CD4-positive, CD25-positive, alpha-beta regulatory T cell (primary cell): ENCODE results near the gene MARVELD1. TPM values are rescaled to one million over a fixed set of nuclear protein-coding genes. Genes with fewer than 3 reads are reported as not detected.
"Not testable (repeated sequence)": the region's sequence is repeated elsewhere in the genome, so short reads cannot be mapped to it uniquely, and the experiment has no call there.

Experiments
- ATAC-seq, 2 donors: fragments of 150-1000 bp; cut with Tn5 transposase; one replicate each; pipeline ENCODE4 v1.10.0; 2021; ENCODE audit warnings: low read depth in 2 of 2, moderate number of reproducible peaks in 2 of 2, moderate library complexity in 1 of 2
- DNase-seq, 3 donors: peaks; one replicate each; pipeline versions ENCODE4 v3.0.0 to v3.0.0-alpha.2; 2012 to 2022; ENCODE audit warnings: mixed read lengths in 1 of 3
- H3K27ac ChIP-seq: one replicate; pipeline ENCODE4 v1.7.0; 2013; ENCODE audit warnings: mild to moderate bottlenecking, low read length; ENCODE audit not compliant: insufficient read depth, poor library complexity, severe bottlenecking
- H3K27me3 ChIP-seq: one replicate; pipeline ENCODE4 v1.7.0; 2013; ENCODE audit warnings: low read length; ENCODE audit not compliant: control insufficient read depth, insufficient read depth
- H3K36me3 ChIP-seq: one replicate; pipeline ENCODE4 v1.7.0; 2013; ENCODE audit warnings: mild to moderate bottlenecking, low read length, moderate library complexity; ENCODE audit not compliant: control insufficient read depth, insufficient read depth
- H3K4me1 ChIP-seq: 2 replicates; pipeline ENCODE4 v1.7.0; 2013; ENCODE audit warnings: mild to moderate bottlenecking, low read length; ENCODE audit not compliant: insufficient read depth, control insufficient read depth, poor library complexity, severe bottlenecking
- H3K4me3 ChIP-seq: one replicate; pipeline ENCODE4 v1.7.0; 2013; ENCODE audit warnings: low read depth, mild to moderate bottlenecking, low read length, moderate library complexity
- H3K9me3 ChIP-seq, 2 experiments: 1 replicate in 1 of 2; 2 replicates in 1 of 2; pipeline ENCODE4 v1.7.0; 2013; ENCODE audit warnings: low read length in 2 of 2, mild to moderate bottlenecking in 1 of 2, moderate library complexity in 1 of 2; ENCODE audit not compliant: control insufficient read depth in 2 of 2
- H3K27ac Mint-ChIP-seq, 3 donors: one replicate each; pipeline ENCODE4 v1.8.0; 2020 to 2022; ENCODE audit warnings: mild to moderate bottlenecking in 3 of 3, mixed read lengths in 3 of 3, moderate library complexity in 2 of 3
- H3K27me3 Mint-ChIP-seq: one replicate; pipeline ENCODE4 v1.8.0; 2022; ENCODE audit warnings: mild to moderate bottlenecking, mixed read lengths
- H3K36me3 Mint-ChIP-seq: one replicate; pipeline ENCODE4 v1.8.0; 2020; ENCODE audit warnings: mixed read lengths
- H3K4me1 Mint-ChIP-seq, 4 donors: one replicate each; pipeline ENCODE4 v1.8.0; 2020 to 2022; ENCODE audit warnings: mixed read lengths in 4 of 4, mild to moderate bottlenecking in 1 of 4
- H3K4me3 Mint-ChIP-seq, 4 donors: one replicate each; pipeline ENCODE4 v1.8.0; 2020 to 2022; ENCODE audit warnings: mild to moderate bottlenecking in 4 of 4, mixed read lengths in 4 of 4, moderate library complexity in 3 of 4
- H3K9me3 Mint-ChIP-seq, 7 donors: one replicate each; pipeline ENCODE4 v1.8.0; 2020 to 2022; ENCODE audit warnings: mixed read lengths in 7 of 7, mild to moderate bottlenecking in 3 of 7, moderate library complexity in 2 of 7
- polyA plus RNA-seq, 4 donors: library from polyadenylated mRNA; unstranded; fragments of 300-500 nt; fragmentation: Illumina TruSeq; gene quantifications; one replicate each; pipeline ENCODE4 v1.2.3, GENCODE V29; 2021
- total RNA-seq: library from RNA; stranded (reverse); gene quantifications from one replicate; pipeline ENCODE4 v1.2.3, GENCODE V29; 2022

Gene MARVELD1
- total and polyA plus RNA-seq, 5 donors from 2014 or later, result 0.62 TPM; not detected in 4

DNA sequence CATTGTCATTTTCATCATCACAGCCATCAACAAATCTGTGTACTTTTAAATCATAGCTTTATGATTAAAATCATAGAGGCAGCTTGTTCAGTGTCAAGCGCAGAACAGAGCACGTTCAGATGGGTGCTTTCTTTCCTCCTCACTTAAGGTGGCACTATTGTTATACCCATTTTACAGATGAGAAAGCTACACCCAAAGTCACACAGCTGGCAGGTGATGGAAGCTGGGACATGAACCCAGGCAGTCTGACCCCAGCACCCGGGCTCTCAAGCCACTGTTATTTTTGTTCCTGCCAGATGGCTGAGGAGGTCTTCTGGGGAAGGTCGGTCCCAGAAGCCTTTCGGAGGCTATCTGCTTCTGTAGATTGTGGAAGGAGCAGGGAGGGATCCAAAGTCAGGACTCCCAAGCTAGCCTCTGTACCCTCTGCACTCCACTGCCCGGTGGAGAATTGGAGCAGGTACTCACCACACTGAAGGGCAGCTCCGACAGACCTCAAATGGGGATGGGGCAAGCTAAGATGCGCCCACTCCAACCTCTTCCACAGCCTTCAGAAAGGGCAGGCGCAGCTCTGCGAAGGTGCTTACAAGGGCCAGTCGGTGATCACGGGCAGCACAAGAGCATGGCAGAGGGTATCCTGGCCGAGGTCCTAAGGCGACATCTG is 27.1 kb upstream of the MARVELD1 start:
- Histone ChIP-seq H3K4me1 (peaks cover 16% of the 10 kb centered on the region), H3K9me3 (no peaks in the 10 kb centered on the region), H3K36me3 (no peaks in the 10 kb centered on the region), H3K27me3 (no peaks in the 10 kb centered on the region), H3K27ac (peak overlapping the region; percentile 70), H3K4me3 (peak overlapping the region; percentile 78)
- Mint-ChIP-seq H3K9me3 (no peaks in the 10 kb centered on the region), H3K27ac (peak overlapping the region in 2 of 3 donors; percentile 87 to 92), H3K4me3 (peak overlapping the region; percentile 88 to 97 (median 91)), H3K4me1 (peaks cover 6 to 31% (median 15%) of the 10 kb centered on the region in 4 donors), H3K36me3 (no peaks in the 10 kb centered on the region), H3K27me3 (peaks cover 4% of the 10 kb centered on the region)
- peak; percentile 3 to 6 for ATAC-seq
- peak in 2 of 3 donors; percentile 31 to 52 for DNase-seq

DNA sequence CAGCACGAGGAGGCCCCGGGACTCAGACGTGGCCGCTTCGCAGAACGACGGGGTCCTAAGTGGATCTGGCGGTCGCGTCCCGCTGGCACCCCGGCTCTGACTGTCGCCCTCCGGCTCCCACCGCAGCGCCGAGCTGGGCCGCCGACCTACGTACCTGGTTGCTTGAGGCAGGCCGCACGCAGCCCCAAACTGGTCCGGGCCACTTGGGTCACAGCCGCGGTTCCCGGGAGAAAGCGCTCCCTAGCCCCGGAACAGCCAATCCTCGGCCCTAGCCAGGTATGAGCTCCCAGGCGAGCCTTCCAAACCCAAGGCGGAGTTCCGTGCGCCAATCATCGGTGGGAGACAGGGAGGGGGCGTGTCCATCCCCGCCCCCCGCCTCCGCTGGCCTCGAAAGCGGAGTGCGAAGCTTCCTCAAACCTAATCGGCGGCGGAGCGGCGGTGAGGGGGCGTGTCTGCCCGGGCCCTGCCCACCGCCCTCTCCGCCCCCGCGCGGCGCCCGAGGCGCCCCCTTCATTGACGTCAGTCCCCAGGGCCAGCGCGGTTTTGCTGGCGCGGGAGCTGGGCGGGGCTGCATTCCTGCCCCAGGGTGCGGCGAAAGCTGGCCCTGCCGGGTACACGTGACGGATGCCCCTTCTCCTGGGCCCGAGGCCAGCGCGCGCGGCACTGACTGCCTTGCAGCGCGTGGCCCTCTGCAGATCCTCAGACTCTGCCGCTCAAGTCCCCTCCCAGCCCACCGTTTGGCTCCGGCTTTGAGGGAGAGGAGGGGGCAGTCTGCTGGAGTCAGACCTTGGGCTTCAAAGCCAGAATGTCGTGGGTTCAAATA is 26.4 kb upstream of the MARVELD1 start, which contains the start of gene AVPI1:
TSS of gene AVPI1 (minus strand) at position 280 of the 823 bp plus-strand sequence. CDS start 7,336 bp downstream, outside the sequence.
- no peaks in the 10 kb centered on the region for H3K27me3 ChIP-seq
- Mint-ChIP-seq H3K36me3 (no peaks in the 10 kb centered on the region), H3K4me1 (peaks cover 6 to 31% (median 15%) of the 10 kb centered on the region in 4 donors), H3K4me3 (peak within 1 kb of the TSS; percentile 88 to 97 (median 91)), H3K9me3 (no peaks in the 10 kb centered on the region), H3K27ac (peak within 1 kb of the TSS in 2 of 3 donors; percentile 87 to 93), H3K27me3 (peaks cover 4% of the 10 kb centered on the region)
- ATAC-seq (peak; percentile 91 to 93), DNase-seq (peak; percentile 95 to 96 (median 95))
- H3K9me3 ChIP-seq, result no peaks in the 10 kb centered on the region
- H3K4me1 ChIP-seq, result peaks cover 16% of the 10 kb centered on the region
- no peaks in the 10 kb centered on the region for H3K36me3 ChIP-seq
- H3K4me3 ChIP-seq, result peak within 1 kb of the TSS; percentile 78
- H3K27ac ChIP-seq, result peak within 1 kb of the TSS; percentile 70

- no peaks in the 10 kb centered on the region for H3K9me3 Mint-ChIP-seq
- peaks cover 4% of the 10 kb centered on the region for H3K27me3 Mint-ChIP-seq
- peak overlapping the region; percentile 84 to 91 (median 90) for H3K4me3 Mint-ChIP-seq
- Histone ChIP-seq H3K4me1 (peaks cover 16% of the 10 kb centered on the region), H3K9me3 (no peaks in the 10 kb centered on the region), H3K36me3 (no peaks in the 10 kb centered on the region), H3K27ac (peak overlapping the region; percentile 70), H3K4me3 (peak overlapping the region; percentile 75), H3K27me3 (no peaks in the 10 kb centered on the region)
- peaks cover 6 to 31% (median 15%) of the 10 kb centered on the region in 4 donors for H3K4me1 Mint-ChIP-seq
- H3K36me3 Mint-ChIP-seq, result no peaks in the 10 kb centered on the region
- no peak for ATAC-seq
- no peak for DNase-seq
- H3K27ac Mint-ChIP-seq, result peak overlapping the region in 2 of 3 donors; percentile 87 to 93
Observed at GRCh38 chr10:97687785-97688781, 25.4 kb upstream of the MARVELD1 start.

DNA sequence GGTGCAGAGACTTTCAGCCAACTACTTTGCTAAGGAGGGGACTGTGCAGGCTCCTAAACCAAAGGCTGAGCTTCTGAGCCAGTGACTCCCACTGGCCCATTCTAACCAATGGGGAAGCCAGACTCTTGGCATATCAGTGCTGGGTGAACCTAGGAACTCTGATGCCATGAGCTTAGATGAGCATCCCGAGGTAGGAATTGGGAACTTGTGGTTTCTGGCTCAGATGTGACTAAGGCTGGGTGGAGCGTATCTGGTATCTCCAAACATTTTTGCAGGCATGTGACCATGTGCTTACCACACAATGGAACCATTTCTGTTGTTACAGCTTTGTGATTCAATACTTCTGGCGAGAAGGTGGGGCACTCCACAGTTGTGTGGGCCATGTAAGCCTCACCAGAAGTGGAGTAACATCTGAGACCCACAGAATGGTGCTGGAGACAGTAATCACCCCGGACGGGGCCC is 23.9 kb upstream of the MARVELD1 start:
- H3K27me3 ChIP-seq, result no peaks in the 10 kb centered on the region
- Mint-ChIP-seq H3K27me3 (peaks cover 4% of the 10 kb centered on the region), H3K4me1 (peaks cover 6 to 29% (median 15%) of the 10 kb centered on the region in 4 donors), H3K4me3 (peak overlapping the region in 2 of 4 donors; percentile 71 to 91), H3K36me3 (no peaks in the 10 kb centered on the region), H3K9me3 (no peaks in the 10 kb centered on the region), H3K27ac (no peak overlapping the region)
- H3K9me3 ChIP-seq, result no peaks in the 10 kb centered on the region
- ATAC-seq (no peak), DNase-seq (no peak)
- peaks cover 16% of the 10 kb centered on the region for H3K4me1 ChIP-seq
- H3K27ac ChIP-seq, result no peak overlapping the region
- no peak overlapping the region for H3K4me3 ChIP-seq
- H3K36me3 ChIP-seq, result no peaks in the 10 kb centered on the region

GRCh38 chr10:97690133-97690532 is 23.4 kb upstream of the MARVELD1 start:
- no peak for DNase-seq
- no peak overlapping the region for H3K27ac Mint-ChIP-seq
- no peaks in the 10 kb centered on the region for H3K36me3 ChIP-seq

GRCh38 chr10:97698072-97698655 is 15.4 kb upstream of the MARVELD1 start:
- not testable (repeated sequence) for H3K4me3 Mint-ChIP-seq, H3K4me3 ChIP-seq, H3K4me1 ChIP-seq, H3K27ac ChIP-seq, H3K36me3 Mint-ChIP-seq, ATAC-seq, DNase-seq, H3K27me3 ChIP-seq, H3K4me1 Mint-ChIP-seq, H3K36me3 ChIP-seq, H3K9me3 Mint-ChIP-seq, H3K27ac Mint-ChIP-seq, H3K9me3 ChIP-seq
- peaks cover 25% of the 10 kb centered on the region for H3K27me3 Mint-ChIP-seq

More at GRCh38 chr10:97690133-97690532, 23.4 kb upstream of the MARVELD1 start:
- Mint-ChIP-seq H3K27me3 (peaks cover 4% of the 10 kb centered on the region), H3K4me1 (peaks cover 6 to 25% (median 13%) of the 10 kb centered on the region in 4 donors), H3K36me3 (no peaks in the 10 kb centered on the region), H3K4me3 (peak overlapping the region in 1 of 4 donors; percentile 38), H3K9me3 (no peaks in the 10 kb centered on the region)
- Histone ChIP-seq H3K4me1 (peaks cover 16% of the 10 kb centered on the region), H3K4me3 (no peak overlapping the region), H3K9me3 (no peaks in the 10 kb centered on the region), H3K27ac (no peak overlapping the region), H3K27me3 (no peaks in the 10 kb centered on the region)
- no peak for ATAC-seq
